ENCODE measurements around the gene HDAC1. TPM values are rescaled to one million over a fixed set of nuclear protein-coding genes. Genes with fewer than 3 reads are reported as not detected.

The HDAC1 gene
- total and polyA plus RNA-seq, 4 donors: 37.2 to 79.3 (median 67.3) TPM

DNA sequence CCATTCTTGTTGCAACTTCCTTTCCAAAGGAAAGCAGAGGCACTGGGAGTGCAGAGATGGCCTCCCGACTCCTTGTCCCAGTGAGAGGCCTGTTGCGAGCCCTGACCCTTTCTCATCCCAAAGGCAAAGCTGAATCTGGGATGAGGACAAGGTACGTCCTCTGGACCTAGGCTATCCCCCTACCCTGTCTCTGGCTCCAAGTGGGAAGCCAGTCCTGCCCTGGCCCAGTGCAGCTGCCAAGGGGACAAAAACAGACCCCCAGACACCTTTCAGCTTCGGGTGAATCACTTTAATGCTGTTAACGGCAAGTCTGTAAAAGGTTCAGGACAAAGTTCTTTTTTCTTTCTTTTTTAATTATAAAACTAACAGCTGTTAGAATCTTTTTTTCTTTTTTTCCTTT, 73.0 kb downstream of the HDAC1 start:
- Histone ChIP-seq H3K27ac (ENCODE audit: low read depth, low read length) (no peak overlapping the region), H3K4me1 (ENCODE audit: control insufficient read depth, insufficient read depth, low read length) (peaks cover 23% of the 10 kb centered on the region), H3K9me3 (ENCODE audit: control insufficient read depth, insufficient read depth, low read length) (no peaks in the 10 kb centered on the region), H3K27me3 (ENCODE audit: control insufficient read depth, insufficient read depth, low read length) (no peaks in the 10 kb centered on the region), H3K4me3 (ENCODE audit: low read depth, low read length) (no peak overlapping the region), H3K36me3 (ENCODE audit: control insufficient read depth, insufficient read depth, low read length) (peaks cover 66% of the 10 kb centered on the region)
- no peak for DNase-seq (ENCODE audit: low read depth in 4 of 6, low spot score in 6 of 6)
- 97% methylated on average over 3 of the region's 5 CpGs for WGBS (ENCODE audit: insufficient coverage)

DNA sequence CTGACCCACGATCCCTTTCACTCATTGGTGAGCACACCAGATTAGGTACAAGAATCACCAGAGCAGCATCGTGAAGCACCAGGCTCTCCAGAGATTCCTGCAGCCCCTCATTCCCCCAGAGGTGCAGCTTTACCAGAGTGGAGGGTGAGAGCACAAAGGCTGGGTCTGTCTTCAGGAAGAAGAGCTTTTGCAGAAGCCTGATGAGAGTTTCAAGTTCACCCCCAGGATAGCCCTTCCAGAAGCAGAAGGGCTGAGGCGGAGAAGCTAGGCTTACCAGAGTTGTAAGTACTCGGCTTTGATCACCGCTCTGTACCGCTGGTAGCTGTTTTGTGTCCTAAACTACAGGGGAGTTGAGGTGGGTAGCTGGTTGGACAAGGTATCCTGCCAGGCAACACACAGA, 73.6 kb downstream of the HDAC1 start:
- Histone ChIP-seq H3K9me3 (ENCODE audit: control insufficient read depth, insufficient read depth, low read length) (no peaks in the 10 kb centered on the region), H3K36me3 (ENCODE audit: control insufficient read depth, insufficient read depth, low read length) (peaks cover 69% of the 10 kb centered on the region), H3K27me3 (ENCODE audit: control insufficient read depth, insufficient read depth, low read length) (no peaks in the 10 kb centered on the region), H3K4me3 (ENCODE audit: low read depth, low read length) (no peak overlapping the region), H3K4me1 (ENCODE audit: control insufficient read depth, insufficient read depth, low read length) (peaks cover 23% of the 10 kb centered on the region), H3K27ac (ENCODE audit: low read depth, low read length) (no peak overlapping the region)
- no peak for DNase-seq (ENCODE audit: low read depth in 4 of 6, low spot score in 6 of 6)
- WGBS (ENCODE audit: insufficient coverage): 100% methylated on average over 5 of the region's 6 CpGs

DNA sequence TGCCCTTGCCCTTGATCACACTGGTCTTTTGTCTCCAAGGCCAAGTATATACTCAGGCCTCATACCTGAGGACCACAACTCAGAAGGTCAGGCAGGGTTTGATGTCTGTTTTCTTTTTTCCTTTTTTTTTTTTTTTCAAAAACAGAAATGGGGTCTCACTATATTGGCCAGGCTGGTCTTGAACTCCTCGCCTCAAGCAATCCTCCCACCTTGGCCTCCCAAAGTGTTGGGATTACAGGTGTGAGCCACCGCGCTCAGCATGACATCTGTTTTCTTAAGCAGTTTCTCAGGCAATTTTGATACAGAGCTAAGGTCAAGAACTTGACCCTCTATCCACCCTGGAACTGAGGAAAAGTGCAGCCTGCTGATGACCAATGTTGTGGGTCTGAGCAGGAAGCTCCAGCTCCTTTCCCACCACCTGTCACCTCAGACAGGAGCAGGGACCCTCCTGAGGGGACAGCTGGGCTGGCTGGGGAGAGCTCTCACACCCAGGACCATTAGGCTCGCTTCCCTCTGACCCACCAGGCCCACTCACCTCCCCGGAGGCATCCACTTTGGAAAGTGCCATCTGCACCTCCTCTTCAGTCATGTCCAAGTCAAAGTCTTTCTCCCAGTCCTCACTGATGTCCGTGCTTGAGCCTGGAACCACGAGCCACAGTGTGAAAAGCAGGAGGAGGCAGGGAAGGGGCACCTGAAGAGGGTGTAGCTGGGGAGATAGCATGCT, 76.2 kb downstream of the HDAC1 start:
- 100% methylated on average over 3 of the region's 7 CpGs for WGBS (ENCODE audit: insufficient coverage)
- no peak overlapping the region for H3K27ac ChIP-seq (ENCODE audit: low read depth, low read length)
- H3K27me3 ChIP-seq (ENCODE audit: control insufficient read depth, insufficient read depth, low read length): no peaks in the 10 kb centered on the region
- peaks cover 85% of the 10 kb centered on the region for H3K36me3 ChIP-seq (ENCODE audit: control insufficient read depth, insufficient read depth, low read length)
- H3K4me3 ChIP-seq (ENCODE audit: low read depth, low read length): no peak overlapping the region
- H3K4me1 ChIP-seq (ENCODE audit: control insufficient read depth, insufficient read depth, low read length): peaks cover under 1% of the 10 kb centered on the region
- DNase-seq (ENCODE audit: low read depth in 4 of 6, low spot score in 6 of 6): no peak
- H3K9me3 ChIP-seq (ENCODE audit: control insufficient read depth, insufficient read depth, low read length): no peaks in the 10 kb centered on the region

DNA sequence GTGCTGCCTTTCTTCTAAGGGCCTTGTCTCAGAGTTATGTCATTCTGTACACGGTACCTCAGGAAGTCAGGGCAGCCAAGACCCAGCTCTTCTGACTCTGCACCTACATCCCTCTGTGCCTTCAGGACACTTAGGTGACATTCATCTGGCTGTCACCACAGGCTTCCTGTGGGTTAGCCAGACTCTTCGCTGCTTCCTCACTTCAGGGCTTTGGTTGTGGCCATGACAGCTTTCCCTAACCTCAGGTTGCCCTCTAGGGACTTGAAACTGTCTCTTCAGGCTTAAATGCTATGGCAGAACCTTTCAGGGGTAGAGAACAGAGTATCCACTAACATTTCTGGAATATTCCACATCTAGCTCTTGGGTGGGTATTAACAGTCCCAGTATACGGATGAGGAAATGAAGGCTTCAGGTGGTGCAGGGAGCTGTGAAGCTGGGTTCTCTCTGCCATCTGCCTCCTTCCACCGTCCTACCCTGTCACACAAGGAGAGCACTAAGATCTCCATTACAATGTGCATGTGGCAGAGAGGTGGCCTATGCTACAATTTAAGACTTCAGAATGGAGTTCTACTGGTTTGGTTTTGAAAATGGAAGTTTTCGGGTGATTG, 80.4 kb downstream of the HDAC1 start:
- 93% methylated on average over 2 of the region's 5 CpGs for WGBS (ENCODE audit: insufficient coverage)
- Histone ChIP-seq H3K9me3 (ENCODE audit: control insufficient read depth, insufficient read depth, low read length) (no peaks in the 10 kb centered on the region), H3K27me3 (ENCODE audit: control insufficient read depth, insufficient read depth, low read length) (no peaks in the 10 kb centered on the region), H3K27ac (ENCODE audit: low read depth, low read length) (no peak overlapping the region), H3K4me3 (ENCODE audit: low read depth, low read length) (no peak overlapping the region), H3K36me3 (ENCODE audit: control insufficient read depth, insufficient read depth, low read length) (peaks cover 86% of the 10 kb centered on the region), H3K4me1 (ENCODE audit: control insufficient read depth, insufficient read depth, low read length) (no peaks in the 10 kb centered on the region)
- no peak for DNase-seq (ENCODE audit: low read depth in 4 of 6, low spot score in 6 of 6)

DNA sequence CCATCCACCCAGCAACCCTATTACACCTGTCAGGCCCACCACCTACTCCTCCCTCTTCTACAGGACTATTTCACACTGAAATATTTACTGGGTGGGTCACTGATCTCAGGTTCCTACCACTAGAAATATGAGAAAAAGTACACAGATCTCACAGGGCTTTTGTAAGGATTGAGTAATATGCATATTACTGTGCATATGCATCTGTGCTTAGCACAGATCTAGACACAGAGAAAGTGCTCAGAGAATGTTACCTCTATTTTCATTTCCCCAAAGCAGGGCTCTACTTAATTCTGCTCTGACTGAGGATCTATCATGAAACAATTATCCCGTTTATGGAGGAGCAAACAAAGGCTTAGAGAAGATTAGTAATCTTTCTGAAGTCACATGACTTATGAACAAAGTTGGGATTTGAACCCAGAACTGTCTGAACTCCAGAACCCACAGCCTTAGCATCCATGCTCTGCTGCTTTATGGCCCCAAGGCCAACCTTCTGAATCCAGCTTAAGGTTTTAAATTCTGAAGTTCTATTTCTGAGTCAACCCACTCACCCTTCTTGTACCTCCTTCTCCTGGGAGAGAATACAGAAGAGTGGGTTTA, 82.2 kb downstream of the HDAC1 start:
- H3K27ac ChIP-seq (ENCODE audit: low read depth, low read length): no peak overlapping the region
- DNase-seq (ENCODE audit: low read depth in 4 of 6, low spot score in 6 of 6): no peak
- no peaks in the 10 kb centered on the region for H3K4me1 ChIP-seq (ENCODE audit: control insufficient read depth, insufficient read depth, low read length)
- no peak overlapping the region for H3K4me3 ChIP-seq (ENCODE audit: low read depth, low read length)
- no CpG with 5 or more reads among the region's 1 CpG for WGBS (ENCODE audit: insufficient coverage)
- H3K36me3 ChIP-seq (ENCODE audit: control insufficient read depth, insufficient read depth, low read length): peaks cover 87% of the 10 kb centered on the region
- no peaks in the 10 kb centered on the region for H3K9me3 ChIP-seq (ENCODE audit: control insufficient read depth, insufficient read depth, low read length)
- H3K27me3 ChIP-seq (ENCODE audit: control insufficient read depth, insufficient read depth, low read length): no peaks in the 10 kb centered on the region

DNA sequence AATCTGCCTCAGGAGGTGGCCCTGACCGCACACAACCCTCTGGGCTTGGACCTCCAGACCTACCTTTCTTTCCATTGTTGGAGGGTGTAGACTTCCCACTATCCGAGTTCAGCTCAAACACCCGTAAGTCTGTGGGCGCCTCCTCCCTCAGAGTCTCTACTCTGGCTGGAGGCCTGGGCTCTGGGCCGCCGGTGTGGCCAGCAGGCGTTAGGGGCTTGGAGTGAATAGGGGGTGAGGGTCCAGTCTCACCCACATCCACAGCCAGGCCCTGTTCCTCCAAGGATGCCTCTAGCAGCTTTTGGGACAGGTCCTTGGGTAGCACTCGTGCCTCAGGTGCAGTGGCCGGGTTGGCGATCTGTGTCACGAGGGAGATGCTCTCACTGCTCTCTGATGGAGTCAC, 84.3 kb downstream of the HDAC1 start:
- no peak for DNase-seq (ENCODE audit: low read depth in 4 of 6, low spot score in 6 of 6)
- Histone ChIP-seq H3K36me3 (ENCODE audit: control insufficient read depth, insufficient read depth, low read length) (peaks cover 94% of the 10 kb centered on the region), H3K4me3 (ENCODE audit: low read depth, low read length) (no peak overlapping the region), H3K27ac (ENCODE audit: low read depth, low read length) (no peak overlapping the region), H3K4me1 (ENCODE audit: control insufficient read depth, insufficient read depth, low read length) (no peaks in the 10 kb centered on the region), H3K27me3 (ENCODE audit: control insufficient read depth, insufficient read depth, low read length) (no peaks in the 10 kb centered on the region), H3K9me3 (ENCODE audit: control insufficient read depth, insufficient read depth, low read length) (no peaks in the 10 kb centered on the region)
- 96% methylated on average over 5 of the region's 11 CpGs for WGBS (ENCODE audit: insufficient coverage)

DNA sequence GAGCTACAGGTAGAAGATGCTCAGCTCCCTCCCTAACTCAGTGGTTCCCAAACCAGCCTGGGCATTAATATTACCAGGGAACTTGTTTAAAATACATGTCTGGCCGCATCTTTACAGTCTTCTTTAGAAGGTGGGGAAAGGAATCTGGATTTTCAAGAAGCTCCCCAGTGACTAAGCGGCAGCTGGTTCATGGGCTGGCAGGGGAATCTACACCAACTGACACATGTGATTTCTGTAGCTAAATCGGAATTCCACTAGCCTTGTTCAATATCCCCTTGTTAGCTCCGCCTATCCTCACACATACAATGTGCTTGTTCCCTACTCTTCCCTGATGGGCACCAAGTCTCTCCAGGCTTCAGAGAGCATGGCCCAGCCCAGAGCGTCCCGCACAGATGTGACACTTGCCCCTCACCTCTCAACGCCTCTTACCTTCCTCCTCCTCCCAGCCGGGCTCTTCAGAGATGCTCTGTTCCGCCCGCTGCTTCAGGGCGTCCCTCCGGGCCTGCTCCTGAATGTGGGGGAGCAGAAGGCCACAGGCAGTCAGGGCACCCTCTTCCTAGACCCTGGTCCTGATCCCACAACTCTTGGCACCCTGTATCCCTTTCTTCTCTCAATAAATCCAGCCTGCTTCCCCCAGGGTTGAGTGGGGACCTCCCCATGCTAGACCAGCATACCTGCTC, 85.8 kb downstream of the HDAC1 start:
- no peak for DNase-seq (ENCODE audit: low read depth in 4 of 6, low spot score in 6 of 6)
- WGBS (ENCODE audit: insufficient coverage): 89% methylated on average over 5 of the region's 12 CpGs
- Histone ChIP-seq H3K4me1 (ENCODE audit: control insufficient read depth, insufficient read depth, low read length) (no peaks in the 10 kb centered on the region), H3K36me3 (ENCODE audit: control insufficient read depth, insufficient read depth, low read length) (peaks cover 91% of the 10 kb centered on the region), H3K27me3 (ENCODE audit: control insufficient read depth, insufficient read depth, low read length) (no peaks in the 10 kb centered on the region), H3K9me3 (ENCODE audit: control insufficient read depth, insufficient read depth, low read length) (no peaks in the 10 kb centered on the region), H3K4me3 (ENCODE audit: low read depth, low read length) (no peak overlapping the region), H3K27ac (ENCODE audit: low read depth, low read length) (no peak overlapping the region)

DNA sequence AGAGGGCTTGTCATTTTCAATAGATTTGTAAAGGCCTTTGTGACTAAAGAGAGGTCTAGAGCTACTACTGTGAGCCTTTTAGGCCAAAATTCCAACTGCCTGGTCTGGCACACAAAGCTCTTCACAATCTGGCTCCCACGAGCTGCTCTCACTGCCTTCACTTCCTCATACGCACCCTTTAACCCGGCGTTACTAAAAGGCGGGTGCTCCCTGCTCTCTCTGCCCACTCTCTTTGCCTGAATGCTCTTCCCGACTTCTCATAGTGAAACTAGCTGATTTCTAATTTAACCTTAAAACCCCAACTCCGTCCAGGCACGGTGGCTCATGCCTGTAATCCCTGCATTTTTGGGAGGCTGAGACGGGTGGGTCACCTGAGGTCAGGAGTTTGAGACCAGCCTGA, 88.2 kb downstream of the HDAC1 start:
- WGBS (ENCODE audit: insufficient coverage): 90% methylated on average over 9 of the region's 9 CpGs
- no peak overlapping the region for H3K27ac ChIP-seq (ENCODE audit: low read depth, low read length)
- H3K4me1 ChIP-seq (ENCODE audit: control insufficient read depth, insufficient read depth, low read length): no peaks in the 10 kb centered on the region

More for the DNA sequence above, 88.2 kb downstream of the HDAC1 start:
- Histone ChIP-seq H3K36me3 (ENCODE audit: control insufficient read depth, insufficient read depth, low read length) (peaks cover 84% of the 10 kb centered on the region), H3K9me3 (ENCODE audit: control insufficient read depth, insufficient read depth, low read length) (no peaks in the 10 kb centered on the region), H3K27me3 (ENCODE audit: control insufficient read depth, insufficient read depth, low read length) (no peaks in the 10 kb centered on the region), H3K4me3 (ENCODE audit: low read depth, low read length) (no peak overlapping the region)
- DNase-seq (ENCODE audit: low read depth in 4 of 6, low spot score in 6 of 6): no peak

All from spinal cord (tissue), 10 donors.